HTR-8/SVneo (cell line): ENCODE measurements around the gene APBA1.
"Not testable (repeated sequence)": the region's sequence is repeated elsewhere in the genome, so short reads cannot be mapped to it uniquely, and the experiment has no call there.

Experiments used
- DNase-seq: peaks from one replicate; pipeline ENCODE4 v3.0.0; 2011; ENCODE audit warnings: low spot score, mixed read lengths; ENCODE audit not compliant: insufficient read length
- FAIRE-seq: peaks from 2 replicates; lab custom pipeline; 2011; peaks lifted over from hg19 to GRCh38; lab: Jason Lieb, UNC

APBA1 gene

DNA sequence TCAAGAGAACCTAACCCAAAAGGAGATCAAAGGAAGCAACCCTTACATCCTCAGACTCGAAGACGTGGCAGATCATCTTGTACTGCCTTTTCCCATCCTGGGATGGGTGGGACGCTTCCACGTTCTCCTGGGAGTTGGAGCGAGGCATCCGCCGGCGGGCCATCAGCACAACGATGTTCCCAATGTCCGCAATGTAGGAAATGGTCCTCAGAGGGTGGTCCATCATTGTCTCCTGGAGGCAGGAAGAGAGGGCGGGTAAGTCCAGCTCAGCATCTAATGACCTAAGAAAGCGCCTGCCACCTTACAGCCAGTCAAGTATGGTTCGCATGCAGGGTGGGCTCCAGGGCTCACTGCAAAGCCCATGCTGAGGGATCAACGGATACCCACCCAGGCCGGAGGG, 216.0 kb downstream of the APBA1 start:
- DNase-seq (no peak), FAIRE-seq (no peak)

GRCh38 chr9:69455311-69455710, 216.9 kb downstream of the APBA1 start:
- no peak for FAIRE-seq
- DNase-seq, result no peak

DNA sequence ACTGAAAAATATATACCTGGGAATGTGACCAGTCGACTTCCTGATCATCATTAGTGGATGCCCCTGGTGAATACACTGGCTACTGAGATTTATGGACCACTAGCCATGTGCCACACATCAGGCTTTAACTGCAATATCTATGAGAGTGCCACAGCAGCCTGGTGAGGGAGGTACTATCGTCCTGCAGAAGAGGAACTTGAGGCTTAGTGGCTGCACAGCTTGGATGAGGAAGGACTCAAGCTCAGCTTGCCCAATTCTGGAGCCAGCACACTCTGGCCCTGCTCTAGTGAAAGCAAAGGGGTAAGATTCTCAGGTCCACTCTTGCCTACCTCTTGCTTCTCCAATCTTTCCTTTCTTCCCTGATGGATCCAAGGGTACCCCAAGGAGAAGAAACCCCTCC, 217.8 kb downstream of the APBA1 start:
- no peak for FAIRE-seq
- DNase-seq, result no peak

GRCh38 chr9:69453746-69454145, 218.4 kb downstream of the APBA1 start:
- DNase-seq (no peak), FAIRE-seq (no peak)

DNA sequence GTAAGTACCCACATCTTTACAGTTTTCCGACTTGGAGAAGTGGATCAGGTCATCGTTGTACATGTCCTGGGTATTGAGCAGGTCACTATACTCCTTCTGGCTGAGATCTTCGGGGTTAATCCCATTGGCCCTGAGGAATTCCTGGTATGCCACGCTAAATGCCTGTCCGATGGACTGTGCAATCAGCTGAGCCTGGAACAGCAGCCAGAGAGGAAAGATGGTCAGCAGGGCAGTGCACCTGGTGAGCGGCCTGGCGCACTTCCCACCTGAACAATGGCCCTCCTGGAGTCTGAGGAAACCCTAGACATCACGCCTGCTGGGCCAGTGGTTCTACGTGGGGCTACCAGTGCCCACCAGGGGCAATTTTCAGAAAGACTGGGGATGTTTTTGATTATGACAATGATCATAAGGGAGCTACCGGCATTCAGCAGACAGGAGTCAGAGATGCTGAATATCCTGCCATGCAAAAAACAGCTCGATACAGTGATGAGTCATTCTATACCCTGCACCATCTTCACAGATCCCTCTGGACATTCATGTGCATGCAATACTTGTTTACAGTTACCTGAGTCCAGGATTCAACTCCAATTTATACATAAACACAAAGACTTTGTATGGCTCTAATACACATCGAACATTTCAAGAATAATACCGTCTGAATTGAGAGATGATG, 219.9 kb downstream of the APBA1 start:
- FAIRE-seq (no peak), DNase-seq (no peak)

GRCh38 chr9:69446496-69446895, 225.7 kb downstream of the APBA1 start:
- FAIRE-seq (no peak), DNase-seq (no peak)

GRCh38 chr9:69445251-69445650, 226.9 kb downstream of the APBA1 start:
- DNase-seq (no peak), FAIRE-seq (no peak)

DNA sequence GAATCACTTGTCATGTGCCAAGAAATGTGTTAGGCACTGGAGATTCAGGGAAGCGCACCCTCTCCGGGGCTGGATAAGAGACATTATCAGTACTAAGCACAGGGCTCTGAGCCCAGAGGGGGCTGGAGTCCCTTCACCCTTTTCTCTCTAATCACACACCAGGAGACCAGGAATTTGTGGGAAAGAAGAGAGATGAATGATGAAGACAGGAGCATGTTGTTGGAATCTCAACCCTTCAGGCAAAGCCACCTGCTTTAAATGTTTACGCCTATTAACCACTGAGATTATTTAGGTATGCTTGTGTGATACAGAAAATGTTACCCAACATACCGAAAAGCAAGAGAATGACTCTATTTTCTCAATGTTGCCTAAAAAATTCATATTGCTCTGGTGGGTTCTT, 227.4 kb downstream of the APBA1 start:
- DNase-seq (no peak), FAIRE-seq (no peak)

DNA sequence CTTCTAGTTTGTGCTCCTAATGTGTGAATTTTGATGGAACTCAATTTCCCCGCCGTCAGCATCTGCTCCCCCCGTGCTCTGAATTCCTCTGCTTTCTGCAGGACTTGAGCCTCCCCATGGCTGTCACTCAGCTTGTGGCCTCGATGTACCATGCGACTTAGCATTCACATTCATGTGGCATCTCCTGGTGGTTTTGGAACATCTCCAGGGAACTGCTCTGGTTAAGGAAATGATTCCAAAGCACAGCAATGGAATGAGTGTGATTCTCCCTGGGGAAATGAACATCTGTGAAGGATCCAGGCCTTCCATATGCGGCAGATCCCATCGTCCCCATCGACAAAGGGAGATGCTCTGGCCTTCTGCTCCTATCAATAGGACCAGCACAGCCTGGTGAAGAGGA, 228.2 kb downstream of the APBA1 start:
- FAIRE-seq, result no peak
- no peak for DNase-seq

GRCh38 chr9:69443178-69443577, 229.0 kb downstream of the APBA1 start:
- DNase-seq (no peak), FAIRE-seq (no peak)

GRCh38 chr9:69442486-69442885, 229.7 kb downstream of the APBA1 start:
- DNase-seq (no peak), FAIRE-seq (no peak)

- not testable (repeated sequence) for DNase-seq, FAIRE-seq
These were observed 231.8 kb downstream of the APBA1 start for GRCh38 chr9:69440254-69440955.

- not testable (repeated sequence) for DNase-seq, FAIRE-seq
These were observed 232.5 kb downstream of the APBA1 start for GRCh38 chr9:69439654-69440053.

DNA sequence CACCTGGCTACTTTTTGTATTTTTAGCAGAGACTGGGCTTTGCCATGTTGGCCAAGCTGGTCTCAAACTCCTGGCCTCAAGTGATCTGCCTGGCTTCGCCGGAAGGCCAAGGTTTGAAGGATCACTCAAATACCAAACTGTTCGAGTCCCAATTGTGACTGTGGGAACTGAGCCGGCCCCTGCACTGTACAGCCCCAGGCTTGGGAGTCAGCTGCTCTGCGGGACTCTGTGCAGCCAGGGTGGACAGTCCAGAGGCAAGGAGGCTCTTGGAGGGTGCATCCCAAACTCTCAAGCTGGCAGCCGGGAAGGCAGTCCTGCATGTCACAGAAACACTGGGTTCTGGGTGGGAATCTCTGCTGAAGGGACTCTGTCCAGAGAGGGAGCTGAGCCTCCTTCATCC, 238.2 kb downstream of the APBA1 start:
- FAIRE-seq, result no peak
- no peak for DNase-seq

GRCh38 chr9:69433392-69433791, 238.8 kb downstream of the APBA1 start:
- DNase-seq (no peak), FAIRE-seq (no peak)

DNA sequence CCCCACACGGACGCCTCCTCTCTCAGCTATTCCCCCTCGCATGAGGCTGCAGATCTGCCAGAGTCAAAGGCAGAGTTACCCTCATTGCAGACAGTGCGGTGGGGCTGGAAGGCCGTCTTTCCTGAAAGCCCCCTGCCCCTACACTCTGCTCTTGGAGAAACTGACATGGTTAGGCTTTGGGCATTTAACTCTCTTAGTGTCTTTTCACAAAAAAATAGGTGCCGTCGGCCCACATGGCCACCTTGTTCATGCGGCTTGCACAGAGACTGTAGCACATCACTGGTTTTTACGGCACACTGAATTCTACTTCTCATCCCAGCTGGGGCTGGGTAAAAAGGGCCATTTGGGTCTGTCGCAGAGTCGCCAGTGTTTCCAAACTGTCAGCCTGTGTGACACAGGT, 239.5 kb downstream of the APBA1 start:
- FAIRE-seq, result no peak
- no peak for DNase-seq

DNA sequence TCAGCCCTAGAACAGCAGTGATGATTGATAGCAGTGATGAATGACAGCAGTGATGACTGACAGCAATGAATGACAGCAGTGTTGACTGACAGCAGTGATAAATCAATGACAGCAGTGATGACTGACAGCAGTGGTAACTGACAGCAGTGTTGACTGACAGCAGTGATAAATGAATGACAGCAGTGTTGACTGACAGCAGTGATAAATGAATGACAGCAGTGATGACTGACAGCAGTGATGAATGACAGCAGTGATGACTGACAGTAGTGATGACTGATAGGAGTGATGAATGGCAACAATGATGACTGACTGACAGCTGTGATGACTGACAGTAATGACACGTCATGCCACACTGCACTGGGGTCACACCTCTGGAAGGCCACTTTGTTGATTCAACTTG, 240.4 kb downstream of the APBA1 start:
- DNase-seq (no peak), FAIRE-seq (peak; percentile 79)

GRCh38 chr9:69431203-69431602, 241.0 kb downstream of the APBA1 start:
- no peak for FAIRE-seq
- DNase-seq, result no peak

- no peak for DNase-seq
- FAIRE-seq, result no peak
These were observed 242.0 kb downstream of the APBA1 start for GRCh38 chr9:69430206-69430605.

DNA sequence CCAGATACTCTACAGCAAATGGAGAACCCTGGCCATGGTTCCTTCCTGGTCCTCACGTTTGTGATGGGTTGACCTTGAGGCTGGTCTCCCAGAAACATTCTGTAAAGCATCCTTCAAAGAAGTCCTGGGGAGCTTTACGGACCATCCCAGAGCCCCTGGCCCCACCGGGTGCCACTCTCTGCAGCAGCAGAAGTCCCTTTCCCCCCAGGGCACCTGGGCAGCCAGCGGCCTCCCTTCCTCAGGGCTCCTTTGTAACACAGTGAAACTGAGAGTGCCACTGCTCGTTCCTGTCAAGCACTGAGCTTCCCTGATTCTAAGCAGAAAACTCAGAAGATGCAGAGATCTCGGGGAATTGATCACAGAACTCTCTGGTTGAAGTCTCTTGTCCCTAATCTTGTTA, 242.9 kb downstream of the APBA1 start:
- FAIRE-seq (no peak), DNase-seq (no peak)

GRCh38 chr9:69428017-69428785, 244.0 kb downstream of the APBA1 start:
- DNase-seq (no peak), FAIRE-seq (no peak)
